HG03575 (cell line): ENCODE measurements around the gene CLTC.
A peak's percentile ranks its signal among the peaks of the same experiment; 100 is the strongest.
"Not testable (repeated sequence)": the region's sequence is repeated elsewhere in the genome, so short reads cannot be mapped to it uniquely, and the experiment has no call there.

Experiments used
- ATAC-seq: cut with Tn5 transposase; IDR thresholded peaks from one replicate; pipeline ENCODE4 v1.9.1; 2021; ENCODE audit not compliant: unreplicated experiment, insufficient number of reproducible peaks, low FRiP score; ENCODE audit errors: extremely low read depth

CLTC gene

DNA sequence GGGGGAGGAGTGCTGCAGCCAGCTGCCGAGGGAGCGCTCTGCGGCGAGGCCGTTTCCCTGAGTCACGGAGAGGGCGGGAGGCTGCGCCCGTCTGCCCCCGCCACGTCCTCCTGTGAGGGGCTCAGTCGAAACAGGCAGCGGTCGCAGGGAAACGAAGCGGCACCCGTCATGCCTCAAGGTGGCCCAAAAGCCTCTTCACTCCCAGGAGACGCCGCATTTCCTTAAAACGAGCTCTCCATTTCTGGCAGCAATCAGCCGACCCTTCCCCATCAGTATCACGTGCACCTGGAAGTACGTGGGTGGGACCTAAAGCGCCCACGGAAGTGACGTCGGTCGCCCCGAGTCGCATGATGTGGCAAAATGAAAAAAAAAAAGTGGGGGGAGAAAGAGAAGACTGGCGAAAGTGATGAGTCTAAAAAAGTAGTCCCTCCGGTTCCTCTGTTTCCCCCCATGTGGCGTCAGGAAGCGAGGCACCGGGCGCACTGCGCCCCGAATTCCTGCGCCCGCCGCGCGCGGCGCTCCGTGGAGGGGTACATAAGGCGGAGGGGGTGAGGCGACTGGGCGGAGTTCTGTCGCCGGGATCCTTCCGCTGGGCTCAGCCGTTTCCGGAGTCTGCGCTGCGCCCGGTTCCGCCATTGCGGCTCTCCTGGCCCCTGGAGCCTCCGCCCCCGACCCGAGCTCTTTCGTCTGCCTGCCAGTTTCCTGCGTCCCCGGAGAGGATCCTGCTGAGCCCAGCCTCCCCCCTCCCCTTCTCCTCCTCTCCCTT, at the start of gene CLTC:
TSS of gene CLTC (plus strand) at position 598 of the 766 bp plus-strand sequence. CDS start 237 bp downstream, outside the sequence.
- ATAC-seq: peak; percentile 31

GRCh38 chr17:59572301-59572924, 47.3 kb upstream of the CLTC start:
- no peak for ATAC-seq

- ATAC-seq: not testable (repeated sequence)
These were observed 35.5 kb upstream of the CLTC start for GRCh38 chr17:59584168-59584567.

DNA sequence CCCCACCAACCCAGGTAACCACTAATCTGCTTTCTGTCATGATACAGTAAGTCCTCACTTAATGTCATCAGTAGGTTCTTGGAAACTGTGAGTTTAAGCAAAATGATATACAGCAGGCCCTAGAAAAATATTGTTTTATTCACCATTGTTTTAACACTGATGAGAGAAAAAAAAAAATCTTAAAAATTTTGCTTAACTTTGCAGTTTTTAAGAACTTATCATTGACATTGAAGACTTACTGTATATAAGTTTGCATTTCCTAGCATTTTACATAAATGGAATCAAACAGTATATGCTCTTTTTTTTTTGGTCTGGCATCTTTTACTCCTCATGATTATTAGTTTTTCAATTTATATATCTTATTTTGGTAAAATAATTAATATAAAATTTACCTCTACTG, 19.5 kb upstream of the CLTC start:
- ATAC-seq: no peak

- ATAC-seq: peak; percentile 39
These were observed 18.6 kb upstream of the CLTC start for GRCh38 chr17:59601130-59601529.

DNA sequence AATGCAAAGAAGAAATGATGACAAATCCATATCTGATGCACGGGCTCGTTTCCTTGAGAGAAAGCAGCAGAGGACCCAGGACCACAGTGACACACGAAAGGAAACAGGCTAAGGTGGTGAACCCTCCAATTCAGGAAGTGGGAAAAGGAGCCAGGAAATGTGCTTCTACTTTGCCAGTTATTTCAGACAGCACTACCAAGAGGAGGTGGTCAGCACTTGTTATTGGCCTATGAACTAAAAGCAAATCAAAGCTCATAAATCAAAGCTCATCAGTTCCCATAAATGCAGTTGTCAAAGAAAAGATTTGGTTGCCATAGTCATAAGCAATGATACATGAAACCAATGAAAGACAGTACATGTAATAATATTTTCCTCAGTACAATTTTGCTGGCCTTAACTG, 12.6 kb upstream of the CLTC start:
- ATAC-seq: no peak

- ATAC-seq: no peak
These were observed 11.8 kb upstream of the CLTC start for GRCh38 chr17:59607817-59608403.

DNA sequence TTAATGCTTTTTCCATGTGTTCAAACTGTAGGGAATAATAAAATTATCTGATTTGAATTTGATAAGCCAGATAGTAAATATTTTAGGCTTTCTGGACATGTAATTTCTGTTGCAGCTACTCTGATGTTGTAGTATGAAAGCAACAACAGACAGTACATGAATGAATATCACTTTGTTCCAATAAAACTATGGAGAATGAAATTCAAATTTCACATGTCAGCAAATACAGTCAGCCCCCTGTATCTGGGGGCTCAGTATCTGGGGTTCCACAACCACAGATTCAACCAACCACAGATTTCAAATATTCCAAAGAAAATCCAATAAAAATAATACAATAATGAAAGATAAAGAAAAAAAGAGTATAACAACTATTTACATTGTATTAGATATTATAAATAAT, 8.2 kb upstream of the CLTC start:
- no peak for ATAC-seq

- no peak for ATAC-seq
These were observed 3.3 kb upstream of the CLTC start for GRCh38 chr17:59616253-59616920.

GRCh38 chr17:59617156-59617732, 2.5 kb upstream of the CLTC start:
- ATAC-seq: no peak

DNA sequence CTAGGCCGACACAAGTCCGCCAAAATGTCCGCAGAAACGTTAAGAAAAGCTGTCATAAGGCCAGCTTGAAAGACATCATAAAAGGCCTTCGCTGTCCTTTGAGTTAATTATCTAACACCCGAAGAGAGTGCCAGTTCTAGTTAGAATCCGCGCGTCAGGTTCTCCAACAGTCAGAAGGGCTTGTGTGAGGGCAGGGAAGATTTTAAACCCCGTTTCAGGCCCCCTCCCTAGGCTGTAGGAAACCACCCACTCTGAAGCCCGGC, 729 bp upstream of the CLTC start:
- ATAC-seq: no peak

GRCh38 chr17:59620064-59620359, 317 bp downstream of the CLTC start:
- no peak for ATAC-seq

- ATAC-seq: no peak
These were observed 994 bp downstream of the CLTC start for GRCh38 chr17:59620518-59621259.

DNA sequence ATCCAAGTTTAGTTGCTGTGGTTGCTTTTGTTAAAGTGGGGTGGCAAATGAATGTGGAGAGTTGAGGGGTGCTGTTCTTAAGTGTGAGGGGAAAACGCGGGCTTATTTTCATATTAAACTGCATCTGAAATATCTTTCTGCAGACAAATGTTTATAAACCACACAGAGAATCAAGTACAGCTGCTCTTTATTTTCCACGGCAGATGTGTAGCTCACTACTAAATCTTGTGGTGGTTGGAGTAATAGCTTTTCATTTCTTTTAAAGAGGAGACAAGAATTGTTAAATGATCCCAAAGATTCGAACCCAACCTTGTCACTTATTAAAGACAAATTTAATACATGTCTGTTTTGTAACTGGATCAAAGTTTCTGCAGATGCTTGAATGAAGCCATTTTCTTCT, 2.1 kb downstream of the CLTC start:
- ATAC-seq: no peak

DNA sequence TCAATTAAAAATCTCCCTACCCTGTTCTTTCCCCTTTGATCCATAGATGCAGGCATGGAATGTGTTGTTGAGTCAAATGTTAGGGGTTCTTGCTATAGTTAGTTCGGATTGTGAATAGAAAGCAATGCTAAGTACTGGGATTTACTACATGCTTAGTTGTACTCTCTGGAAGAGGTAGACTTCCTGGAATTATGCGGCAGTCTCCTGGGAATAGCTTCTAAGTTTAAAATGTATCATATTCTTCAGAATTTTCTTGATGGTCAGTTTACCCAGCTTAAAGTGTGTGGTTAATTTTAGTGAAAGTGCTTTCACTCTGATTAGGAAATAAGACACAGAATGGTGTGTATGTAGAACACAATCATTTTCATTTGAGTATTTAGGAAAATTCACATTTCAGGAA, 3.5 kb downstream of the CLTC start:
- no peak for ATAC-seq

GRCh38 chr17:59626756-59627155, 7.1 kb downstream of the CLTC start:
- no peak for ATAC-seq

- no peak for ATAC-seq
These were observed 7.6 kb downstream of the CLTC start for GRCh38 chr17:59627274-59627673.

- no peak for ATAC-seq
These were observed 8.1 kb downstream of the CLTC start for GRCh38 chr17:59627770-59628171.

DNA sequence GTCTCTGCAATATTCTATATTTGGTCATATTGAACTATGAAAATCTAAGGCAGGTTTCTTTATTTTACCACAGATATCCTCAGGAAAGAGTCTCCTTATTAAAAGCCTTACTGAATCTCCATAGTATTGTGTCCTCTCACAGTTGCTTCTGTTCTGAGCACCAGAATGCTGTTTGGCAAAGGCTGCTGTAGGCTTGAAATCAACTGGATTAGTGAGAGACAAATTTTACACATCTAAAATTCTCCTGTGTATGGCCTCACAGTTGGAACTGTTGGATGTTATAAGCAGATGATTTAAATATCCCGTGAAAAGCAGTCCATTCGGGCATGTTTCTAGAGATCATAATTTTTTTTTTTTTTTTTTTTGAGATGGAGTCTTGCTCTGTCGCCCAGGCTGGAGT, 9.5 kb downstream of the CLTC start:
- no peak for ATAC-seq
